GM03348 (cell line): ENCODE results near the gene MYO1E.
A peak's percentile ranks its signal among the peaks of the same experiment; 100 is the strongest.

Experiments
- DNase-seq: peaks from one replicate; pipeline ENCODE4 v3.0.0; 2012; ENCODE audit warnings: low spot score

The MYO1E gene

DNA sequence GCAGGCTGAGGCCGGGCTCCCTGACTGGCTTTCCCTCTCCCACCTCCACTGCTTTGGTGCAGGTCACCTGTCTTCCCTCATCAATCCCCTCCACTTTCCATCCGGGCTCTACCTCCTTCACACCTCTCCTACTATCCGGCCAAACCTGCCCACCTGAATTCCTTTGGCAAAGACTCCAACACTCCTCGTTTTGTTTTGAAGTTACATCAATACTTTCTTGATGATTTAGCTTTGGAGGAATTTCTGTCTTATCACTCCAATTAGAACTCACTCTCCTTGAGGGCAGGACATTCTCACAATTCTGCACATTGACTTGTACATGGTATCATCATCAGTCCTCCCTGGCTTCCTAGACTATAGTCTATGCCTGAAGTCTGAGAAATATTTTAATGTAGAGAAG is 145.7 kb downstream of the MYO1E start:
- no peak for DNase-seq

DNA sequence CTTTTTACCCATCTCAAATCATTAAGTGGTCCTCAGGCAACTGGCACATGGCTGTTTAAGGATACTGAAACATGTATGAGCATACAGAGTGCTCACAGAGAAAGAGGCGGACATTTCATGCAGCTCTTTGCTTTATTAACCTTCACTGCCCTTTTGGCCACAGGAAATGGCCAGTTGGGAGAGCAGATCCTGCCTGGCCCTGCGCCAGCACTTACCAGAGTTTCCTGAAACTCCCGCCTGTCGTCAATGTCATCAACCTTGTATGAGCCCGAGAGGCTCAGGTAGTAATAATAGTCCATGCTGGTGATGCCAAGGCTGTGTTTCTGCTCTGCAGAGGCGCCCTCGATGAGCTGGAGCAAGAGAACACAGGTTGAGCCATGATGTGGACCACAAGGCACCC is 148.2 kb downstream of the MYO1E start:
- no peak for DNase-seq

DNA sequence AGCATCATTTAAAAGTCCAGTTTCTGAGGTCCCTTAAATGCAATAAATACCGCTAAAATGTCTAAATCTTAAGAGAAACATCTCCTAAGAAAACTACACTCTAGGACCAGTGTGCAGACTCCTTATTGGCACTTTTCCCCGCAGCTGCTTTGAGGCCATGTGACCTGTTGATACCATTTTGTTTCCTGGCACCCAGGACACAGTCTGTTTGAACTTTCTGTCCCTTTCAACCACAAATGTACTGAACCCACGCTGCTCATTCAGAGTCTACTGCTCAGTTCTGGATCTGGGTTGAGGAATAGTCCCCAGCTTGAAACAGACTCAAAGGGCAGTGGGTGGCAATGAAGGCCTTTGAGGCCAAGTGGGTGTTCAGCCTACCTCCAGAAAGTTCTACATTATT is 148.9 kb downstream of the MYO1E start:
- DNase-seq: no peak

DNA sequence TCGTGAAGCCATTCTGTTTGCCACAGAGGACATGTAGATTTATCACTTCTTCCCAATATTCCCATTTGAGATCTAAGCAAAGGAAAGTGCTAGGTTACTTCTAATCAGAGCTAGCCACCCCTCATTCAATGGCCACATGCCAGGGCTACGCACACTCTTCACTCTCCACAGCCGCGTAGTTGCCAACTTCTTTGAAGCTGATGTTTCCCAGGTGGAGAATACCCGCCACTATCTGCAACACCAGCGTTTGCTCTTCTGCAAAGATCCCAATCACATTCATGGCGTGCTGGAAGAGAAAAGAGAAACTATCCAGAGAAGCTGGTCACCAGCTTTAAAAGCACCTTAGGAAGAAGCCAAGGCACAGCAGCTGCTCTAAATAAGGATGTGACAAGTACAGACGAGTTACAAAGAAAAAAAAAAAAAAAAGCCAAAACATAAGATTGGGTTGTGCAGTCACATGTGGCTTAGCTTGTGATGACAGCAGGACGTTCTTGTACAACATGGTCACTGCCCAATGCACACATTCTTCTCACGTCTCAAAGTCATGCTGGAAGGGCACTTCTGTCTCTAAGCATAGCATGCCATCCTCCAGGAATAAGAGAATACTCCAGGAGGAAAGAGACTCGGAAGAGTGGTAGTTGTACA is 149.6 kb downstream of the MYO1E start:
- DNase-seq: no peak

DNA sequence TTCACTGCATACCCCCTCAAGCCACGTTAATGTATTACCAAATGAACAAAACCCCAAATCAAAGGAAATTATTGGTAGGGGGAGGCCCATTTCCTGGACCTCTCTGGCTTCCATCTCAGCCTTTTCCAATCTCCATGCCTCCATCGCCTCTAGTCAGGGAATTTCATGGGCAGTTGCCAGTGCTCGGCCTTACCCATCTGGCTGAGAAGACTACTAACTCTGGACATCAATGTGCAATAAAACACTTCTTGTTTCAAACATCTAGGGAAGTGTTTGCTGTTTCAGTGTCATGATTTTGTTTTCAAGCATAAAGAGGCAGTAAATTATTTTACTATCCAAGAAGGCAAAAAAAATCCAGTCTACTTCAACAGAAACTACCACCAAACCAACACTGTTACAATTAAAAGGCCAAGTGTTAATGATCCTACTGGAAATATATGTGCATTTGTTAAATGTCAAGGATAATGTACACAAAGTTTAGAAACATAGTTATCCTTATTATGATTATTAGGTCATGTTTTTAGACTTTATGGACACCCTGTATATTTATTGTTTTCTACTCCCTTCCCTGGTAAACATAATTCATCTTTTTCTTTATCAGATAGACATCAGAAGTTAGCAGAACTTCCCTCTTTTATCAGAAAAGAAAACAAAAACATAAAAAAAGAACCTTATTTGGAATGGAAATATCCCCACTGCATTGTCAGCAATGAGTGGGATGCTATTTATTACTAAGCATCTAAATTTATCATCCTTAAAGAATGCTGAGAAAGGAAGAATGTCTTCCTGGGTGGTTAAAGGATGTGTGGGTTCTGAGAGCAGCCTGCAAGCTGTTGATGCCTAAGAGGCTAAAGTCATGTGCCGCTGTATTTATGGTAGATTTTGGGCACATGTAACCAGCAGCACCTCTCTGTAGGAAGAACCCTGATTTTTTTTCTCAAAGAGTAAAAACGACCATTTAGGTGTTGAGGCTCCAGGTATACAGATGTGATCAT is 150.9 kb downstream of the MYO1E start:
- DNase-seq: peak; percentile 87

DNA sequence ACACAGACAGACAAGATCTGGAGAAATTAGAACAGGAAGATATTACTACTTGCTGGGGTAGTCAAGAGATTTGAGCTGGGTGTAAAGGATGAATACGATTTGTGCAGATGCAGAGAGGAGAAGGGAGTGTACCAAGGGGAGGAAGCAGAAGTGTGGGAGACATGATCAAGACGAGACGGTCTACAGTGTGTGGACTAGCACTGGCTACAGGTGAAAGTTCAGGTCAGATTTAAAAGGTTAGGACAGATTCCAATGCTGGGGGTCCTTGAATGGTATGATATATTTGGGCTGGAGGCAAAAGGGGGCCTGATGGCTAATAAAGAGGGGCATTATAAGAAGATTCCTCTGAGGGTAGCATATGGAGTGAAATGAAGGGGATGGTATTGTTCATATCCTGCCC is 154.0 kb downstream of the MYO1E start:
- no peak for DNase-seq

DNA sequence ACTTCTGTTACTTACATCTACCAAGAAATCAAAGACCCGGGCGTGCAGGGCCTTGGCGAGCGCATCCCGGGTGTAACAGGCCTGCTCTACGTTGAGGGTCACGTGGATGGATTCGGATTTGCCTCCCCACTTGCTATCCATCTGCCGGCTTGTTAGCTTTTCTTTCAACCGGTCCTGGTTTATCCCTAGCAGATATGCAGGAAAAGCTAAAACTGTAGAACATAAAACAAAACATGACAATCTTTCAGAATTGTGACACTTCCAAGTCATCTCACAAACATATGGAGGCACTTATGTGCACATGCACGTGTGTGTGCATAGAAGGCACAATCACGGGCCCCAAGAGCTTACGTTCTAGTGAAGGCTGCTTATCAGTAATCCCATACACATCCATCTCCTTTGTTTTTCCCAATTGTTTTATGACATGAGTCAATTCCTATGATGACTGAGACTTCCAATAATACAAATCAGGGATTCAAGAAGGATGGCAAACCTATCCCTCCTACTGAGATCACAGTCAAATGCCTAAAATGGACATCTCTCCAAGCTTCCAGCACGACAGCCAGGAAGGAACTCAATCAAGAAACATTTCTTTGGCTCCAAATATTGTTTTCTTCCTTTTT is 154.7 kb downstream of the MYO1E start:
- no peak for DNase-seq

DNA sequence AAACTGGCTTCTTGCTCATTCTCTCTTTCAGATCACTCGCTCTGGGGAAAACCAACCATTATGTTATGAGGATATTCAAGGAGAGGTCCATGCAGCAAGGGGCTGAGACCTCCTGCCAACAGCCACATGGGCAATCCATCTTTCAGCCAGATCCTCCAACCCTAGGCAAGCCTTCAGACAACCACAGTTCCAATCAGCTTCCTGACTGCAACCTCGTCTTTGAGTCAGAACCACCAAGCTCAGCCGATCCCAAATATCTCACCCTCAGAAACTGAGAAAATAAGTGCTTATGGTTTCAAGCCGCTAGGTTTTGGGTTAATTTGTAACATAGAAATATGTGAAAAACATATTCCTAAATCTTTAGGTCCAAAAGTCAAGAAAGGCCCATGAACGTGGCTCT is 155.8 kb downstream of the MYO1E start:
- DNase-seq: no peak

DNA sequence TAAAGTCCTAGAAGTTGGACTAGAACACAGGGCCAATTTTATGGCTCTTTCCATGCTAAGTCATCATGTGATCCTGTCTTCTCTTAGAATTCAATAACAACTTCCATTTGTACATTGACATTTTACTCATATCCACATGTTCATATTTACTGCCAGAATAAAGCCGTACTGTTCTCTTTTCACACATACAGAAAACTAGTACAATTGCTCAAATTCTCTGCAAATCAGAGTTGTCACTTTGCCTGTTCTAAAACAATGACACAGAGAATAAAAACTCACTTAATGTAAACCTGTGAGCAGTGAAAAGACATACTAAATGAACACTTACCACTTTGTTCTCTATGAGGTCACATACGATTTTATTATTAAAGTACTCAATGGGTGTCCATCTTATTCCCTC is 162.5 kb downstream of the MYO1E start:
- DNase-seq: no peak

DNA sequence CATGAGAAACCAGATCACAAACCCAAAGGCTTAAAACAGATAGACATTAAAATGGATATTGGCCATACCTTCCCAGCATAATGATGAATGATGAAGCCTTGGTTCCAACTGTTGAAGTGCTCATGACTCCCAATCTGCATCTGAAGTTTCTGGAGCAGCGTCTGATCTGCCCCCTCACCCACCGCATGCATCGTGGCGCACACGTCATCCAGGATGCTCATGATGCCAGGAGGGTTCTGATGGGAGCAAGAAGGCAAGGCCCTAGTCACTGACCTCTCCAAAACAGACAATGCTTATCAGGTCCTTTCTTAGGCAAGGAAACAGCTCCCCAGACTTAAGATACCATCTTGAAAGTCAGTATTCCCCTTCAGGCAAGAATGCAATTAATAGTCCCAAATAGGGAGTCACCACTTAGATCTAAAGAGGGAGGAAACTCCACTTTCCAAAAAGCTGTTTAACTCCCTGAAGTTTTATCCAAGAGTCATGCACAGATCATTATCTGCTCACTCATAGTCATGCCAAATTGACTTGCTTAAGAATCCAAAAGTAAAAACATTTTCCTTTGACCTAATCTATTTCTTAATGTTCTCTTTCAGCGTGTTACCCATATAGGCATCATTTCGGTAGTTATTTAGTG is 163.9 kb downstream of the MYO1E start:
- DNase-seq: peak; percentile 52

DNA sequence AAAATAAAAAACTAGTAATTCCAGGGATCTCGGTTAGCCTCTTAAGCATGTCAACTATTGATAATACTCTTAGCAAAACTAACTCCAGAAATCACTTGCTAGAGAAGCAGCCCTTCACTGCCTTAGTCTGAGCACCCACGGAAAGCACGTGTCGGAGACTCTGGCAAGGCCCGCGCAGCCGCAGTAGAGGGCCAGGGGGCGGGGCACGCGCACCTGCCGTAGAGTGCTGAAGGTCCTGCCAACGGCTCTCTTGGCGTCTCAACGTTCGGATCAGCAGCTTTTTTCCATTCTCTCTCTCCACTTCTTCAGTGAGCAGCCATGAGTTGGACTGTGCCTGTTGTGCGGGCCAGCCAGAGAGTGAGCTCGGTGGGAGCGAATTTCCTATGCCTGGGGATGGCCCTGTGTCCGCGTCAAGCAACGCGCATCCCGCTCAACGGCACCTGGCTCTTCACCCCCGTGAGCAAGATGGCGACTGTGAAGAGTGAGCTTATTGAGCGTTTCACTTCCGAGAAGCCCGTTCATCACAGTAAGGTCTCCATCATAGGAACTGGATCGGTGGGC is 166.0 kb downstream of the MYO1E start, which contains the start of gene LDHAL6B:
Gene LDHAL6B, plus strand, starts transcription at position 221 of the 561 bp plus-strand sequence. Its CDS starts 98 bp downstream, at position 319.
- DNase-seq: no peak

DNA sequence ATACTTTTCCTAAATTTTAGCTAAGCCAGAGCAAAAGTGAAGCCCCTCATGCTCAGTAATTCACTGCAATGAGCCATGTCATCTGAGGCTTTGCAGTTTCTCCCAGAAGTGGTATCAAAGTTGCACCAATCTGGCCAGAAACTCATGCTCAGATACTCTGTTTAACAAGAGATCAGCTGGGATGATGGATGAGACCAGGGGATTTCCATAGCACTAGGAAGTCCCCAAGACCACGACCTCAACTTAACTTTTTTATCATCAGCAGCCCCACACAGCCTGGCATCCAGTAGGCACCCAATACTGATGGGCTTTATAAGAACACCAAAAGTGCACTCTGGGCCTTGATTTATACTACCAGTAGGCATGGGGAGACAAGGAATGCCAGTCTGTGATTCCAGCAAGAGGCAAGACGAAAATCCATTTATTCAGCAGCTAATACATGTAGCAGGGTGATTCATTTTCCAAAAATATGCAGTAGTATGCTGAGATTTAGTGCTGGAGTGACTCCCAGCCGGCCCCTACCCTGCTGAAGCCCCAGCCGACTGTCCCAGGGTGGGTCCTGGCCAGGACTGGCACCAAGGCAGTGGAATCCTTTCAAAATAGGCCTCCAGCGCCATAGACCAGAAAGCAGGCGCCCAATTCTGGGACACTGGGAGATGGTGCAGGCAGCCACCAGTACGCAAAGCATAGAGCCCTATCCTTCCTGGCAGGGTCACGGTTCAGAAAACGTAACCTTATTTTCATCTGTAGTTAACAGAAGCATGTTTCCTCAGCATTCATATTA is 166.6 kb downstream of the MYO1E start:
- no peak for DNase-seq

DNA sequence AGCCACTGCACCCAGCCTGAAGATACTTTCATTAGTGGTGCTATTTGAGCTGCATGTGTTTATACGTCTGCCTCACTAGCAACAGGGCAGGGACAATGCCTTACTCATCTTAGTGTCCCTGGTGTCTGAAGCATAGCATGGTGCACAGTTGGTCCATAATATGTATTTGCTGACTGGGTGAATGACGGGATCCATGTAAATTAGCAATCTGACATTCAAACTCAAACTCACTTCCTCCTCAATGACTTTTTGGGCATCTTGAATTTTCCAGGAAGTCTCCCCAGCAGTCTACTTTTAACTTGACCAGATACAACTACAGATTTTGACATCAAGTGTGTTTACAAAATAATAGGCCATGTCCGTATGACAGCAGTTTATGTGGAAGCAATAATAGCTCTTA is 169.0 kb downstream of the MYO1E start:
- DNase-seq: no peak

DNA sequence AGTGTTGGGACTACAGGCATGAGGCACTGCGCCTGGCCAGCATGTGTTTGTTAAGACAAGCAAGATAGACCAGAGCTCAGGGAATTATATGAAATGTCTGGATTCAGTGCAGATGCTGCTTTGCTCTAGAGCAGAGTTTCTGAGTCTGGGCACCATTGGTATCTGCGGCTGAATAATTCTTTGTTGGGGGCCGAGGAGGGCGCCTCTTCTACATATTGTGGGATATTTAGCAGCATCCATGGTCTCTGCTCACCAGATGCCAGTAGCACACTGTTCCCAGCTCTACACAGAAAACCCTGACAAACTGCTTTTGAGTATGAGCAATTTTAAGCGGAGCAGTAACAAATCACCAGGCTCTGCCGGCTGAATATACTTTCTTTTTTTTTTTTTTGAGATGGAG is 169.7 kb downstream of the MYO1E start:
- no peak for DNase-seq

DNA sequence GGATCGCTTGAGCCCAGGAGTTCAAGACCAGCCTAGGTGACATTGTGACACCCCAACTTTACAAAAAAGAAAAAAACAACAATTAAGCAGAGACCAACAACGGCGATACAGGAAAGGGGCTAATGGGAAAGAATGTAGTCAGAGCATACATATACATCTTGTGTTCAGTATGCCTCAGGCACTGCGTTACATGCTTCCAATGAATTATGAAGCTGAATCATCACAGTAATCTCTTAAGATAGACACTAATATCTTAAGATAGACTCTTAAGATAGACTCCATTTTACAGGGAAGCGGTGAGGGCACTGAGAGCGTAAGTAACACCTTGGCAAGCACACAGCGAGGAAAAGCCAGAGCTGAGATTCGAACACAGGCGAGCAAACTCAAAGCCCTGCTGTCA is 172.1 kb downstream of the MYO1E start:
- DNase-seq: no peak

DNA sequence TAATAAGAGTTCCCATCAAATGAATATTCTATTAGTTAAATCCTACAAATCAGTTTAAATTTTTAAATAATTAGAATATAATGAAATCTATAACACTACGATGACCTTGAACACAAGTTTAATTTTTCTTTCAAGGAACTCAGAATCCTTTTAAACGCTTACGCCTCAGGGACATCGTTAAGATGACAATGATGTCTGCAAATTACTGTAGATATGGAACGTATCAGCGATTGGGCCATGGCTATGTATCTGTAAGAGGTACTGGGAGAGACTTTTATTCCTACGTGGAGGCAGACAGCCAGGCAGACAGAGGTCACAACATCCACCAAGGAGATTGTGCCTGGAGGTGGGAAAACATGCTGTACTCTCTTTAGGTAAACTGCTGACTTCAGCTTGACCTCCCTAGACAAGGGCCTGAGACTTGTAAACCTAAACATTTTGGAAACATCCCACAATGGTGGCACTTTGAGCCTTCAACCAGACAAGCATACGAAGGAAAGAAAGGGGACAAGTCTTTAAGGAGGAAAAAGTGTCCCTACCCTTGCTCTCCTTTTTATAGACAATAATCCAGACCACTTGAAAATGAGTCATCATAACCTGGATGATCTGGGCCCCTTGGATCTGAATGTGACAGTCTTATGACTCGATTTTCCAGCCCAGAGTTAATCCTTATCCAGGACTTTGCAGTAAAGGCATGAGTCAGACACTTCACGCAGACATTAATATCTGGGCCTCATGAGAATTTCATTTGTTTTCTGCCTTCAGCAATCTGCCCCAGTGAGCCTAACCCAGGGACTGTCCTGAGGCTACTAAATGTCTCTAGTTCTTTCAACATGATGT is 172.8 kb downstream of the MYO1E start:
- peak; percentile 50 for DNase-seq

DNA sequence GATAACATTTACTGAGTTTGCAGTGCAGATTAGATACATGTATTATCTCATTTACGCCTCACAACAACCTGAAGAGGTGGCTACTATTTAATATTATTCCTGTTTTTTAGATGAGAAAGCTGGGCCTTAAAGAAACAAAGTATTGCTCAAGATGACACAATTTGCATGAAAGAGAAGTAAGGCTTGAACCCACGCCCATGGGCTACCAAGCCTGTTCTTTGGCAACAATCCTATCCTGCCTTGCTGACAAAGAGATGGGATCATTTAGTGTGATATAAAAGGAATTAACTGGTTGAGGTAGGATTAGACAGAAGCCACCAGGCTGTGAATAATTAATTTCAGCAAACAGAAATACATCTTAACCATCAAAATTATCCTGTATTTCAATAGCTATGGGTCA is 175.2 kb downstream of the MYO1E start:
- DNase-seq: no peak

DNA sequence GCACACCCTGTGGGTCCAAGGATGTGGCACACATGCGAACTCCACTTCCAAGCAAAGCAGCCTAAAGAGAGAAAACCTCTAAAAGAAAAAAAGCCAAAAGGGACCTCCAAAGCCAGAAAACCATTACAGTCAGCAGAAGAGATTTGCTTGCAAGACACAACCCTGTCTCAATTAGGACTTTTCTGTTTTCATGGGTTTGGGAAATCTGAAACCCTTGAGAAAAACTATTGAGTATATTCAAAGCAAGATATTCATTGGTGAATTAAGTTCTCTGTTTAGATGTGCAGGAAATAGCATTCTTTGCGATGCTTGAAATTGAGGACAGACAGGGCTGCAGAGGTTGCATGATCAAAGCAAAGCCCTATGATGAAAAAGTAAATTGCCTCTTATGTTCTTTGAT is 176.3 kb downstream of the MYO1E start:
- DNase-seq: no peak

DNA sequence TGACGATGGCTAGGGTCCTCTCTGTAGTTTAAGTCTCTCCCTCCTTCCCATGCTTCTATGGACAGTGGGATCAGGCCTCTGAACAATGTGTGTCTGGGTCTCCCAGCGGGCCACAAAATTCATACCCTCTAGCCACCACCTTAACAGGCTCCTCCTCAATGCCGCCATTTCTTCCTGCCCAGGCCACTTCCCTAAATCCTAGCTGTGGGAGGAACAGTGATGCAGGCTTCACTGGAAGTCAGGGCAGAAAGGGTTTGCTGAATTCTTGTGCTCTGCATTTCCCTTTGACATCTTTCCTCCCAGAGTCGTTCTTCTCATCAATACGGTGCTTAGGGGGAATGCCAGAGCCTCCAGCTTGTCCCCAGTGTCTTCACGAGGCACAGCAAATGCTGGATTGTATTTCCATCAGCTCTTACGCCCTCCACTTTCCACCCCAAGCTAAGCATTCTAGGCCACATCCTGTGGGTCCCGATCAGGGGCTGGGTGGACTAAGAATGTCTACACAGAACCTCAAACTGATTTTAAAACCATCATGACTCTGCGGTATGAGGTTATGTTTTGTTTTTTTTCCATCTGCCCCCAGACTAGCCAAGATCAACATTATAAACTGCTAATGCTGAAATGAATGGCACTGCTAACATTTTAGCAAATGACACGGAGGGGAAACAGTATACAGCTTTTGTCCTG is 177.9 kb downstream of the MYO1E start:
- no peak for DNase-seq

DNA sequence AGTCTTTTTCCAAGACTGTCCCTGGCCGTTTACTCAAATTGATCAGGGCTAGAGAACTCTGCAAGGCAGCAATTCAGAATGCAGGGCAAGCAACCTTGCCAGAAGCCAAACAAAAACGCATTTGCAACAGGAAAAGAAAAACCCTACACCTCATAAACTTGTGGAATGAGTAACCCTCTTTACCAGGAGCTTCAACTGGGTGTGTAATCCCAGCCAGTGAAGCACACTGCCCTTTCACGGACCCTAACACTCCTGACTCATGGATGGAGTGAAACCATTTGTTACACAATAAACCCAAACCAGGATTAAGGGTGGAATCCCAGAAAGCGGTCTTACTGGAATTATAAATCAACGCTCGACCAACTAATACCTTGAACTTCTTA is 180.8 kb downstream of the MYO1E start:
- peak; percentile 87 for DNase-seq
